Mononuclear cell (primary cell): Measurements from ENCODE around the gene VPS33B. TPM values are rescaled to one million over a fixed set of nuclear protein-coding genes. Genes with fewer than 3 reads are reported as not detected.

ENCODE experiments used
- H3K27me3 ChIP-seq: 2 replicates; pipeline ENCODE4 v1.6.0; 2011; ENCODE audit warnings: low read length, control low read depth; ENCODE audit not compliant: insufficient read depth
- H3K4me1 ChIP-seq: 2 replicates; pipeline ENCODE4 v1.5.1; 2011; ENCODE audit warnings: mild to moderate bottlenecking, low read length, control low read depth; ENCODE audit not compliant: insufficient read depth
- H3K4me3 ChIP-seq: 2 replicates; pipeline ENCODE4 v1.5.1; 2011; ENCODE audit warnings: mild to moderate bottlenecking, low read length, moderate library complexity
- H3K9me3 ChIP-seq: 2 replicates; pipeline ENCODE4 v1.5.1; 2011; ENCODE audit warnings: low read depth, mild to moderate bottlenecking, control low read depth, low read length
- total RNA-seq: library from RNA; depleted of rRNA; stranded (reverse); fragments of >200 nt; gene quantifications from one replicate; pipeline ENCODE4 v1.2.3, GENCODE V29; 2012

Gene VPS33B
- total RNA-seq, 1 donor: 9.1 TPM

DNA sequence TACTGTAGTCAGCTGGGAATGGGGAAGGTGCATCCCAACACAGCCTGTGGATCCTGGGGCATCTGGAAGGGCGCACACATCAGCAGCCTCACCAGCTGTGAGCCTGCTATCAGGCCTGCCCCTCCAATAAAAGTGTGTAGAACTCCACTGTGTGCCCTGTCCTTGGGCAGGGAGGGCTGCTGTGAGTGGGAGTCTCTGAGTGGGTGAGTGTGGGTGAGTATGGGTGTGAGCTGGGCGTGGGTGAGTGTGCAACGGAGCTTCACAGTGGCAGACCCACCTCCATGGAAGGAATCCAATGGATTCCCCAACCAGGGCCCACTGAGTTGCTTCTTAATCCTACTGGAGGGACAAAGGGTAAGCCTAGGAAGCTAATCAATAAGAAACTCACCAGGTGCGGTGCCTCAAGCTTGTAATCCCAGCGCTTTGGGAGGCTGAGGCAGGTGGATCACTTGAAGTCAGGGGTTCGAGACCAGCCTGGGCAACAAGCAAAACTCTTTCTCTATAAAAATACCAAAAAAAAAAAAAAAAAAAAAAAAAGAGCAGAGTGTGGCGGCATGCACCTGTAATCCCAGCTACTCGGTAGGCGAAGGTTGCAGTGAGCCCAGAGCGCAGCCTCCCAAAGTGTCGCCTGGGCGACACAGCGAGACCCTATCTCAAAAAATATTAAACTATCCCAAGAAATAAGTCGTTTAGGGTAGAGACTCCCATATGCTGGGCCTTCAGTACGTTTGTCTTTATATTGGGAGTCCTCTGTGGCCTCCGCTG, 68.3 kb downstream of the VPS33B start:
- Histone ChIP-seq H3K4me3 (peak overlapping the region; percentile 93), H3K27me3 (no peaks in the 10 kb centered on the region), H3K9me3 (no peaks in the 10 kb centered on the region), H3K4me1 (peaks cover 32% of the 10 kb centered on the region)

DNA sequence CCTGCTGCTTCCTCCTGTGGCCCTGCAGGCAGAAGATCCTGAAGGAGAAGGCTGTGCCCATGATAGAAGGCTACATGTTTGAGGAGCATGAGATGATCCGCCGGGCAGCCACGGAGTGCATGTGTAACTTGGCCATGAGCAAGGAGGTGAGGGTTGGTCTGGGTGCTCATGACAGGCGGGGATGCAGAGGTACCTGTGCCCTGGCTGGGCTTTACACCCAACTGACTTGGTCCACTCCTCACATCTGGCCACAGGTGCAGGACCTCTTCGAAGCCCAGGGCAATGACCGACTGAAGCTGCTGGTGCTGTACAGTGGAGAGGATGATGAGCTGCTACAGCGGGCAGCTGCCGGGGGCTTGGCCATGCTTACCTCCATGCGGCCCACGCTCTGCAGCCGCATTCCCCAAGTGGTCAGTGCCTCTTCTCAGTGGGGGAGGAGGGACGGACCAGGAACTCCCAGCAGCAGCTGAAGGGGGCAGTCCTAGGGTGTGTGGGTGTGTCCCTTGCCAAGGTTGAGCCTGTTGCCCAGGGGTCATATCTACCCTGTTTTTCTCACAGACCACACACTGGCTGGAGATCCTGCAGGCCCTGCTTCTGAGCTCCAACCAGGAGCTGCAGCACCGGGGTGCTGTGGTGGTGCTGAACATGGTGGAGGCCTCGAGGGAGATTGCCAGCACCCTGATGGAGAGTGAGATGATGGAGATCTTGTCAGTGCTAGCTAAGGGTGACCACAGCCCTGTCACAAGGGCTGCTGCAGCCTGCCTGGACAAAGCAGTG, 69.3 kb downstream of the VPS33B start:
- H3K9me3 ChIP-seq: no peaks in the 10 kb centered on the region
- no peaks in the 10 kb centered on the region for H3K27me3 ChIP-seq
- H3K4me3 ChIP-seq: no peak overlapping the region
- peaks cover 33% of the 10 kb centered on the region for H3K4me1 ChIP-seq

- no peaks in the 10 kb centered on the region for H3K27me3 ChIP-seq
- H3K4me3 ChIP-seq: no peak overlapping the region
- H3K9me3 ChIP-seq: no peaks in the 10 kb centered on the region
- peaks cover 22% of the 10 kb centered on the region for H3K4me1 ChIP-seq
These were observed 71.7 kb downstream of the VPS33B start for GRCh38 chr15:90950676-90951075.

DNA sequence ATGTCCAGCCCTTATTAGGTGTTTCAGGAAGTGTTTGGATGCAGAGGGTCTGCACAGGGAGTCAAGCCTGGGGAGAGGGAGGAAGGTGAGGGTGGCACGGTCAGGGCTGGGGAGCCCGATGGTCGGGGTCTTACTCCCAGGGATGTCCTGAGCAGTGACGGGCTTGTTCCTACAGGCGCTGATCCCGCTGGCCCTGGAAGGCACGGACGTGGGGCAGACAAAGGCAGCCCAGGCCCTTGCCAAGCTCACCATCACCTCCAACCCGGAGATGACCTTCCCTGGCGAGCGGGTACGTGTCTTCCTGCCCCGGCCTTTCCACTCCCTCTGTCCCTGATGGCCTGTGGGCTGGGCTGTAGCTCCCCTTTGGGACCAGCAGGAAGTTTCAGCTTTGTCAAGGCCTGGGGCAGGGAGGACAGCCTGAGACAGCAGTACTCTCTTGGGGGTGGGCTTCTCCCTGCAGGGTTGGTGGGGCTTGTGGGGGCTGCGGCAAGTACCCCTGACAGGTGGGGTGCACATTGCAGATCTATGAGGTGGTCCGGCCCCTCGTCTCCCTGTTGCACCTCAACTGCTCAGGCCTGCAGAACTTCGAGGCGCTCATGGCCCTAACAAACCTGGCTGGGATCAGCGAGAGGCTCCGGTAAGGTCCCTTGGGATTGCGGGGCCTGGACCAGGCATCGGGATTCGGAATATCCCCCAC, 72.3 kb downstream of the VPS33B start:
- H3K4me1 ChIP-seq: peaks cover 16% of the 10 kb centered on the region
- H3K27me3 ChIP-seq: no peaks in the 10 kb centered on the region
- no peak overlapping the region for H3K4me3 ChIP-seq
- no peaks in the 10 kb centered on the region for H3K9me3 ChIP-seq

Other genes with a start within 250 kb of the VPS33B start
- 66.7 TPM for gene FURIN, start 154.0 kb downstream of the VPS33B start, total RNA-seq
- 27.9 TPM for gene FES, start 138.1 kb downstream of the VPS33B start, total RNA-seq
- gene MAN2A2, start 119.3 kb downstream of the VPS33B start, total RNA-seq: 38.8 TPM
- 5.0 TPM for gene HDDC3, start 90.0 kb downstream of the VPS33B start, total RNA-seq
- gene UNC45A, start 87.3 kb downstream of the VPS33B start, total RNA-seq: 14.4 TPM
- gene RCCD1, start 67.7 kb downstream of the VPS33B start, total RNA-seq: 1.3 TPM
- 15.0 TPM for gene PRC1, start 28.1 kb downstream of the VPS33B start, total RNA-seq
- gene SV2B, start 77.7 kb upstream of the VPS33B start, total RNA-seq: under 0.01 TPM